Measurements from ENCODE around the gene NCF4. TPM values are rescaled to one million over a fixed set of nuclear protein-coding genes. Genes with fewer than 3 reads are reported as not detected.

The NCF4 gene
- total RNA-seq, 6 experiments from 2014 or later, result not detected

- H3K36me3 Mint-ChIP-seq (ENCODE audit: low read depth), result no peaks in the 10 kb centered on the region
- H3K9me3 Mint-ChIP-seq, result no peaks in the 10 kb centered on the region
- peaks cover 49% of the 10 kb centered on the region for H3K27me3 Mint-ChIP-seq (ENCODE audit: insufficient read depth)
- H3K4me3 Mint-ChIP-seq, result no peak overlapping the region
- no peak for DNase-seq
- H3K4me1 Mint-ChIP-seq (ENCODE audit: low read depth), result no peaks in the 10 kb centered on the region
- no peak for TF ChIP-seq CTCF (IDR thresholded peaks at IDR 0.05)
- no peak overlapping the region for H3K27ac Mint-ChIP-seq
Measured at GRCh38 chr22:36823186-36823839, 37.5 kb upstream of the NCF4 start.

GRCh38 chr22:36824655-36825054 is 36.2 kb upstream of the NCF4 start:
- no peak overlapping the region for H3K4me3 Mint-ChIP-seq
- no peak for DNase-seq
- no peaks in the 10 kb centered on the region for H3K9me3 Mint-ChIP-seq
- no peaks in the 10 kb centered on the region for H3K4me1 Mint-ChIP-seq (ENCODE audit: low read depth)
- TF ChIP-seq CTCF (IDR thresholded peaks at IDR 0.05), result no peak
- no peaks in the 10 kb centered on the region for H3K36me3 Mint-ChIP-seq (ENCODE audit: low read depth)
- H3K27ac Mint-ChIP-seq, result no peak overlapping the region
- peaks cover 37% of the 10 kb centered on the region for H3K27me3 Mint-ChIP-seq (ENCODE audit: insufficient read depth)

GRCh38 chr22:36826262-36826661 is 34.5 kb upstream of the NCF4 start:
- H3K4me3 Mint-ChIP-seq, result no peak overlapping the region
- no peak overlapping the region for H3K27ac Mint-ChIP-seq
- no peak for TF ChIP-seq CTCF (IDR thresholded peaks at IDR 0.05)
- H3K36me3 Mint-ChIP-seq (ENCODE audit: low read depth), result no peaks in the 10 kb centered on the region
- H3K9me3 Mint-ChIP-seq, result no peaks in the 10 kb centered on the region
- H3K27me3 Mint-ChIP-seq (ENCODE audit: insufficient read depth), result peaks cover 21% of the 10 kb centered on the region
- no peak for DNase-seq
- H3K4me1 Mint-ChIP-seq (ENCODE audit: low read depth), result no peaks in the 10 kb centered on the region

GRCh38 chr22:36828815-36829214 is 32.0 kb upstream of the NCF4 start:
- Mint-ChIP-seq H3K27me3 (ENCODE audit: insufficient read depth) (peaks cover 21% of the 10 kb centered on the region), H3K4me1 (ENCODE audit: low read depth) (no peaks in the 10 kb centered on the region)
- TF ChIP-seq CTCF (IDR thresholded peaks at IDR 0.05), result no peak

GRCh38 chr22:36829370-36830002 is 31.3 kb upstream of the NCF4 start:
- DNase-seq, result no peak
- Mint-ChIP-seq H3K9me3 (no peaks in the 10 kb centered on the region), H3K4me1 (ENCODE audit: low read depth) (no peaks in the 10 kb centered on the region), H3K27ac (no peak overlapping the region), H3K4me3 (no peak overlapping the region), H3K36me3 (ENCODE audit: low read depth) (0 out of 2 replicates have a peak, but pooled peaks cover 4% of the 10 kb centered on the region), H3K27me3 (ENCODE audit: insufficient read depth) (peaks cover 18% of the 10 kb centered on the region)
- TF ChIP-seq CTCF (IDR thresholded peaks at IDR 0.05), result no peak; the same call in 1 of the 2 replicates

More at GRCh38 chr22:36828815-36829214, 32.0 kb upstream of the NCF4 start:
- Mint-ChIP-seq H3K9me3 (no peaks in the 10 kb centered on the region), H3K4me3 (no peak overlapping the region), H3K27ac (no peak overlapping the region), H3K36me3 (ENCODE audit: low read depth) (0 out of 2 replicates have a peak, but pooled peaks cover 4% of the 10 kb centered on the region)
- DNase-seq, result no peak

Measured in HFFc6 (cell line).